ENCODE data around the gene OXSR1. TPM values are rescaled to one million over a fixed set of nuclear protein-coding genes. Genes with fewer than 3 reads are reported as not detected.

The OXSR1 gene
- total and polyA plus RNA-seq, 7 donors = 26.4 to 60.1 (median 47.4) TPM

GRCh38 chr3:38214560-38214959, 49.2 kb downstream of the OXSR1 start:
- Histone ChIP-seq H3K9me3 (no peaks in the 10 kb centered on the region), H3K4me3 (no peak overlapping the region), H3K27me3 (ENCODE audit: insufficient read depth in 3 of 3, low read length in 2 of 3) (no peaks in the 10 kb centered on the region), H3K27ac (no peak overlapping the region), H3K4me1 (peaks cover 18% of the 10 kb centered on the region), H3K36me3 (ENCODE audit: insufficient read depth in 1 of 2, low read depth in 1 of 2) (peaks cover 0 to 15% of the 10 kb centered on the region in 2 donors)
- DNase-seq (no peak), ATAC-seq (no peak)
- 90 to 97% (median 91%) methylated on average over 2 of the region's 2 CpGs for WGBS, 3 donors
- no peak for TF ChIP-seq CTCF (IDR thresholded peaks at IDR 0.05)
- intact Hi-C loops (cut with DNase I) = no loop called here

- no peaks in the 10 kb centered on the region for H3K27me3 ChIP-seq (ENCODE audit: insufficient read depth in 3 of 3, low read length in 2 of 3)
- no peak overlapping the region for H3K27ac ChIP-seq
- no peaks in the 10 kb centered on the region for H3K9me3 ChIP-seq
- peaks cover 0 to 40% of the 10 kb centered on the region in 2 donors for H3K36me3 ChIP-seq (ENCODE audit: insufficient read depth in 1 of 2, low read depth in 1 of 2)
- DNase-seq = no peak
- no peak for TF ChIP-seq CTCF (IDR thresholded peaks at IDR 0.05)
- WGBS, 3 donors = 96 to 98% (median 97%) methylated on average over 3 of the region's 3 CpGs
- no peaks in the 10 kb centered on the region for H3K4me1 ChIP-seq
- no peak overlapping the region for H3K4me3 ChIP-seq
- intact Hi-C loops (cut with DNase I) = no loop called here
- ATAC-seq = no peak
Observed at GRCh38 chr3:38219609-38220197, 54.4 kb downstream of the OXSR1 start.

GRCh38 chr3:38221005-38221404, 55.7 kb downstream of the OXSR1 start:
- Histone ChIP-seq H3K27ac (no peak overlapping the region), H3K9me3 (no peaks in the 10 kb centered on the region), H3K36me3 (ENCODE audit: insufficient read depth in 1 of 2, low read depth in 1 of 2) (peaks cover 0 to 52% of the 10 kb centered on the region in 2 donors), H3K27me3 (ENCODE audit: insufficient read depth in 3 of 3, low read length in 2 of 3) (no peaks in the 10 kb centered on the region), H3K4me1 (no peaks in the 10 kb centered on the region), H3K4me3 (no peak overlapping the region)
- WGBS, 3 donors = 95 to 100% (median 97%) methylated on average over 1 of the region's 1 CpG
- DNase-seq = no peak
- no peak for ATAC-seq
- TF ChIP-seq CTCF (IDR thresholded peaks at IDR 0.05) = no peak
- intact Hi-C loops (cut with DNase I) = no loop called here

GRCh38 chr3:38222032-38222634, 56.8 kb downstream of the OXSR1 start:
- H3K27ac ChIP-seq = no peak overlapping the region
- no peaks in the 10 kb centered on the region for H3K4me1 ChIP-seq
- no peak for TF ChIP-seq CTCF (IDR thresholded peaks at IDR 0.05)
- H3K4me3 ChIP-seq = no peak overlapping the region
- DNase-seq (no peak), ATAC-seq (no peak)
- peaks cover 0 to 53% of the 10 kb centered on the region in 2 donors for H3K36me3 ChIP-seq (ENCODE audit: insufficient read depth in 1 of 2, low read depth in 1 of 2)
- 87 to 90% (median 88%) methylated on average over 7 of the region's 7 CpGs for WGBS, 3 donors
- H3K27me3 ChIP-seq (ENCODE audit: insufficient read depth in 3 of 3, low read length in 2 of 3) = no peaks in the 10 kb centered on the region
- intact Hi-C loops (cut with DNase I) = no loop called here
- no peaks in the 10 kb centered on the region for H3K9me3 ChIP-seq

- H3K27ac ChIP-seq = no peak overlapping the region
- H3K36me3 ChIP-seq (ENCODE audit: insufficient read depth in 1 of 2, low read depth in 1 of 2) = peaks cover 0 to 66% of the 10 kb centered on the region in 2 donors
- no peaks in the 10 kb centered on the region for H3K27me3 ChIP-seq (ENCODE audit: insufficient read depth in 3 of 3, low read length in 2 of 3)
- no peaks in the 10 kb centered on the region for H3K4me1 ChIP-seq
- H3K9me3 ChIP-seq = no peaks in the 10 kb centered on the region
- WGBS, 3 donors = 97 to 98% (median 97%) methylated on average over 4 of the region's 4 CpGs
- TF ChIP-seq CTCF (IDR thresholded peaks at IDR 0.05) = no peak
- intact Hi-C loops (cut with DNase I) = no loop called here
- no peak for DNase-seq
- ATAC-seq = no peak
- no peak overlapping the region for H3K4me3 ChIP-seq
Observed at GRCh38 chr3:38224357-38224756, 59.0 kb downstream of the OXSR1 start.

All from psoas muscle (tissue), 8 donors.